ENCODE results near the gene PDE4A.

- no peak for TF ChIP-seq POLR2A (IDR thresholded peaks at IDR 0.05; ENCODE audit: low read length)
- TF ChIP-seq GATA1 (IDR thresholded peaks at IDR 0.05; ENCODE audit: low read depth, low read length), result no peak
Observed at GRCh38 chr19:10395003-10395402, 25.3 kb upstream of the PDE4A start.
